Hematopoietic multipotent progenitor cell treated with erythropoietin and hydrocortisone succinate and interleukin-3 and kit ligand, for 4 days (in vitro differentiated cells): ENCODE measurements around the gene CCDC136.

Experiments used
- DNase-seq: peaks from one replicate; pipeline ENCODE4 v3.0.0-alpha.2; 2015

The CCDC136 gene

DNA sequence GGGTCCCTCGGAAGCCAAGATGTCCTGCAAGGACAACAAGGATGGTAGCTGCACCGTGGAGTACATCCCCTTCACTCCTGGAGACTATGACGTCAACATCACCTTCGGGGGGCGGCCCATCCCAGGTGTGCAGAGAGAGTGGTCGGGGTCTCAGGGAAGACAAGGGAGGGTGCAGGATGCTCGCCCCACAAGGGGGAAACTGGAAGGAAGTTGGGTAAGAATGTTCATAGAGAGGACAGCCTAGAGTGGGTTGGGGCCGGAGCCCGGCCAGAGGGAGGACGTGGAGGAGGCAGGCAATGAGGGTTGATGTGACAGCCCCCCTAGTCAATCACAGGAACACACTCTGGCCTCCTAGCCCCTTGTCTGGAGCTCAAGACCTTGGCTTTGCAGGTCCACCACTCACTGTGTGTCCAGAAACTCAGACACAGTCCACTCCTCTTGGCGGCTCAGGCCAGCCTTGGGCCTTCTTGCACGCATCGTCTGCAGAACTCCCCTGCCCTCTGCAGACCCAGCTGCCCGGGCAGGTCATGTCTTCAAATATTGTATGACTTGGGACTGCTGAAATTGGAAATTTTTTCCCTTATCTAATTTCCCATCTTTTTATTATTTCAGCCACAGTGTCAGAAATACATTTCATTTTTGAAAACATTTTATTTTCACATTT lies 55.1 kb downstream of the CCDC136 start:
- DNase-seq: no peak

DNA sequence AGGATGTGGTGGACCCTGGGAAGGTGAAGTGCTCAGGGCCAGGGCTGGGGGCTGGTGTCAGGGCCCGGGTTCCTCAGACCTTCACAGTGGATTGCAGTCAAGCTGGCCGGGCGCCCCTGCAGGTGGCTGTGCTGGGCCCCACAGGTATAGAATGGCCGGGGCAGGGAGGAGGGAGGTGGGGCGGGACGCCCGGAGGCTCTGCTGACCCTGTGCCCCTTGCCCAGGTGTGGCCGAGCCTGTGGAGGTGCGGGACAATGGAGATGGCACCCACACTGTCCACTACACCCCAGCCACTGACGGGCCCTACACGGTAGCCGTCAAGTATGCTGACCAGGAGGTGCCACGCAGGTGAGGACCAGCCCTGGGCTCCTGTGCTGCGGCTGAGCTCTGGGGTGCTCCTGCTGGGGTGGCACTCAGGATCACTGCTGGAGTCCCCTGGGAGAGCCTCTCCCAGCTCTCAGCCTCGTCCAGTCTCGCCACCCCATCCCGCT lies 56.0 kb downstream of the CCDC136 start:
- no peak for DNase-seq

DNA sequence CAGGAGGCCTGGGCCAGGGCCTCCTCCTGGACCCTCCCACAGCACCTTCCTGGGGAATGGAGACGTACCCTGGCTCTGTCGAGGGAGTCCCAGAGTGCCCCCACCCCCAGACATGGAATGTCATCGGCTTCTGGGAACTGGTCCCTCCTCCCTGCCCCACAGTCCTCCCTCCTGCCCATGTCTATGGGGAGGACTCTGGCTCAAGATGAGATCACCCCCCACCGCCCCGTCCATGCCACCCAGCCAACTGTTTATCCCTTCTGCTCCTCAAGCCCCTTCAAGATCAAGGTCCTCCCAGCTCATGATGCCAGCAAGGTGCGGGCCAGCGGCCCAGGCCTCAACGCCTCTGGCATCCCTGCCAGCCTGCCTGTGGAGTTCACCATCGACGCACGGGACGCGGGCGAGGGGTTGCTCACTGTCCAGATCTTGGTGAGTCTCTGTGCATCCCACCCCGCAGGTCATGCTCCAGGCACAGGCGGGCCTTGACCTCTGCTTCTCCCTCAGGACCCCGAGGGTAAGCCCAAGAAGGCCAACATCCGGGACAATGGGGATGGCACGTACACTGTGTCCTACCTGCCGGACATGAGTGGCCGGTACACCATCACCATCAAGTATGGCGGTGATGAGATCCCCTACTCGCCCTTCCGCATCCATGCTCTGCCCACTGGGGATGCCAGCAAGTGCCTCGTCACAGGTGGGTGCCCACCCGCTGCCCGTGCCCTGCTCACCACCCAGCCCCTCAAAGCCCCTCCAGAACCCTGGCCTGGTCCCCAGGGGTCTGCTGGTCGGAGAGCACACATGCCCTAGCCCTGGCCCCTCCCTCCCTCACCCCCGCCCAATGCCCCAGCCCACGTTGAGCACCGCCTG lies 56.8 kb downstream of the CCDC136 start:
- DNase-seq: no peak

DNA sequence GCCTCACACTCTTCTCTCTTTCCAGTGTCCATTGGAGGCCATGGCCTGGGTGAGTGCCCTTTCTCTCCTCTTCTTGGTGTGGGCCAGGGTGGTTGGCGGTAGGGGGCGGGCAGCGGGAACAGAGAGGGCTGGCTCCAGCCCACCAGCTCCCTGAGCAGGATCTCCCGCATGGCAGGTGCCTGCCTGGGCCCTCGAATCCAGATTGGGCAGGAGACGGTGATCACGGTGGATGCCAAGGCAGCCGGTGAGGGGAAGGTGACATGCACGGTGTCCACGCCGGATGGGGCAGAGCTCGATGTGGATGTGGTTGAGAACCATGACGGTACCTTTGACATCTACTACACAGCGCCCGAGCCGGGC lies 57.4 kb downstream of the CCDC136 start:
- DNase-seq: no peak

DNA sequence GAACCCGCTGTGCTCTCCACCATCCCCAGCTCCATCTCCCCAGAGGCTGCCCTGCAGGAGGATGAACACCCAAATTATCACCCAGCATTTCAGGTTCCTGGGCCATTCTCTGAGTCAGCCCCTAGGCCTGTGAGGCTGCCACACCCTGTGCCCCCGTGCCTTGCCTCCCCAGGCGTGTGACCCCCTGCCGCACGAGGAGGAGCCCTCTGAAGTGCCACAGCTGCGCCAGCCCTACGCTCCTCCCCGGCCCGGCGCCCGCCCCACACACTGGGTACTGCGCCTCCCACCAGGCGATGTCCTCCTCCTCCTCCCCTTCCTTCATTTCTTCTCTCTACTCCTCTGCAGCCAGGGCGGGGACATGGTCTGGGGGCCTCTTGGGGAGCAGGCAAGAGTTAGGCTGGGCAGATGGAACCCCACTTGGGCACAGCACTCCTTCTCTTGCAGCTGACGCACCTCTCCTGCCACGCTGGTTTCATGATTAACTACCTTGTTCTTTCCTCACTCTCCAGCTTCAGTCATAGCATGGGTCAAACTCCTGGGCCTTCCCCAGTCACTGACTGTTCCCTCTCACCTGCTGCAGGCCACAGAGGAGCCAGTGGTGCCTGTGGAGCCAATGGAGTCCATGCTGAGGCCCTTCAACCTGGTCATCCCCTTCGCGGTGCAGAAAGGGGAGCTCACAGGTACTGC lies 58.2 kb downstream of the CCDC136 start:
- no peak for DNase-seq

DNA sequence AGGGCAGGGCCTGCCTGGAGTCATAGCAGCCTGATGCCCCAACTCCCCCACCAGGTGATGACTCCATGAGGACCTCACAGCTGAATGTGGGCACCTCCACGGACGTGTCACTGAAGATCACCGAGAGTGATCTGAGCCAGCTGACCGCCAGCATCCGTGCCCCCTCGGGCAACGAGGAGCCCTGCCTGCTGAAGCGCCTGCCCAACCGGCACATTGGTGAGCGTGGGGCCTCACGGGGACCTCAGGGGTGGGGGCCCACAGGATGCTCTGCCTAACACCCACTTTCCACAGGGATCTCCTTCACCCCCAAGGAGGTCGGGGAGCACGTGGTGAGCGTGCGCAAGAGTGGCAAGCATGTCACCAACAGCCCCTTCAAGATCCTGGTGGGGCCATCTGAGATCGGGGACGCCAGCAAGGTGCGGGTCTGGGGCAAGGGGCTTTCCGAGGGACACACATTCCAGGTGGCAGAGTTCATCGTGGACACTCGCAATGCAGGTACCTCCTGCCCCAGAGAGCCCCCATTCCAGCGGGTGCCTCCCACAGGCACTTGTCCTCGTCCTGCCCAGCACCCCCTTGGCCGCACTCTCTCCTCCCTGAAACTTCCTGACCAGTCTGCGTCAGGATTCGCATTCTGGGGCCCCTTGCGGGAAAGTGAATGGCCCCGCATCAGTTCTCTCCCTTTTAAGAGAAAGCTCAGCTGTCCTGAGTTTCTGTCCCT lies 60.9 kb downstream of the CCDC136 start:
- no peak for DNase-seq

DNA sequence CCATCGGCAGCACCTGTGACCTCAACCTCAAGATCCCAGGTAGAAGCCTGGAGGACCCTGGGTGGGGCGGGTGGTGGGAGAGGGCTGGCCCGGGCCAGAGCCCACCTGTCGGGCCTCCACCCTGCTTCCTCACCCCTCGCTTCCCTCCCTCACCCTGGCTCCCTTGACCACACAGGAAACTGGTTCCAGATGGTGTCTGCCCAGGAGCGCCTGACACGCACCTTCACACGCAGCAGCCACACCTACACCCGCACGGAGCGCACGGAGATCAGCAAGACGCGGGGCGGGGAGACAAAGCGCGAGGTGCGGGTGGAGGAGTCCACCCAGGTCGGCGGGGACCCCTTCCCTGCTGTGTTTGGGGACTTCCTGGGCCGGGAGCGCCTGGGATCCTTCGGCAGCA lies 62.0 kb downstream of the CCDC136 start:
- DNase-seq: no peak

DNA sequence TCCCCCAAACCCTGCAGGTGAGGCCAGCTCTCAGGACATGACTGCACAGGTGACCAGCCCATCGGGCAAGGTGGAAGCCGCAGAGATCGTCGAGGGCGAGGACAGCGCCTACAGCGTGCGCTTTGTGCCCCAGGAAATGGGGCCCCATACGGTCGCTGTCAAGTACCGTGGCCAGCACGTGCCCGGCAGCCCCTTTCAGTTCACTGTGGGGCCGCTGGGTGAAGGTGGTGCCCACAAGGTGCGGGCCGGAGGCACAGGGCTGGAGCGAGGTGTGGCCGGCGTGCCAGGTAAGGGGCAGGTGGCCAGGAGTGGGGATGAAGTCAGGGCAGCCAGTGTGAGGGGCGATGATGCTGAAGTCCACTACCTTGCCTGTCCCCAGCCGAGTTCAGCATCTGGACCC lies 62.6 kb downstream of the CCDC136 start:
- no peak for DNase-seq

DNA sequence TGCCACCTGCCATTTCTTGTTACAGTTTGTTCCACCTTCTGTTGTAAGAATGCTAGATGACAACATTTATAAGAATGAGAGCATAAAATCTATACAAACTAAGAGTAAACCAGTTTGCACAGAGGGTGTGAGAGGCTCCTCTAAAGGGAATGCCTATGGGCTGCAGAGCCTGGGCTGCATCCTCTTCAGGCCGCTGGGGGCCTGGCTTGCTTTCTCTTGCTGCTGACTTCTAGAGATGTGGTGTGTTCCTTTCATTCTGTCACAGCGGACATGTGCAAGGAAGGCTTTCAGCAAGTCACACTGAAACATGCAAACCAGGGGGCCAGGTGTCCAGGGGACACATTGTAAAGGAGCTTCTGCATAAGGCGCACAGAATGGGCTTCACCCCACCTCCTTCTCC lies 63.8 kb downstream of the CCDC136 start:
- no peak for DNase-seq

DNA sequence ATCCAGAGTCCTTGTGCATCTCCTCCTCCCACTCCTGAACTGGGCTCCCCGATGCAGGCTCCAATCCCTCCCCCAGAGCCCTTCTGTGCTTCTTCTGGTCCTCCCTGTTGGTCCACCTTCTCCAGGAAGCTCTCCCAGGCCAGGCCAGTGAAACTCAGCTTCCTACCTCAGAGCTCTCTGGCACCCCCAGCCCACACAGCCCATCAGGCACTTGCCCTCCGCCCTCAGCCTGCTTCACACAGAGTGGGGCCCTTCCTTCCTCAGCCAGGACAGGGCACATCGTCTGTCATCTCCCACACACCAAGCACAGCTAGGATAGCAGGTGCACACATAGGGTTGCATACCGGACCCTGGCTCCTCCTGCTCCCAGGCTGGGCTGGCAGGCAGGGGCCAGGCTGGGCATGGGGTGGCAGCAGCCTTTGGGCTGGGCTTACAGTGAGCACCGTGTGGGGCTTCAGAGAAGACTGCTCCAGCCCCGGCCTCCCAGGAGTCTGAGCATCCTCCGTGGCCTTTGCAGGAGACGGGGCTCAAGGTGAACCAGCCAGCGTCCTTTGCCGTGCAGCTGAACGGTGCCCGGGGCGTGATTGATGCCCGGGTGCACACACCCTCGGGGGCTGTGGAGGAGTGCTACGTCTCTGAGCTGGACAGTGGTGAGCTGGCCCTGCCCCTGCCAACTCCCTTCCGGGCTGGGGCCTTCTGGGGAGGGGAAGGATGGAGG lies 64.4 kb downstream of the CCDC136 start:
- no peak for DNase-seq

DNA sequence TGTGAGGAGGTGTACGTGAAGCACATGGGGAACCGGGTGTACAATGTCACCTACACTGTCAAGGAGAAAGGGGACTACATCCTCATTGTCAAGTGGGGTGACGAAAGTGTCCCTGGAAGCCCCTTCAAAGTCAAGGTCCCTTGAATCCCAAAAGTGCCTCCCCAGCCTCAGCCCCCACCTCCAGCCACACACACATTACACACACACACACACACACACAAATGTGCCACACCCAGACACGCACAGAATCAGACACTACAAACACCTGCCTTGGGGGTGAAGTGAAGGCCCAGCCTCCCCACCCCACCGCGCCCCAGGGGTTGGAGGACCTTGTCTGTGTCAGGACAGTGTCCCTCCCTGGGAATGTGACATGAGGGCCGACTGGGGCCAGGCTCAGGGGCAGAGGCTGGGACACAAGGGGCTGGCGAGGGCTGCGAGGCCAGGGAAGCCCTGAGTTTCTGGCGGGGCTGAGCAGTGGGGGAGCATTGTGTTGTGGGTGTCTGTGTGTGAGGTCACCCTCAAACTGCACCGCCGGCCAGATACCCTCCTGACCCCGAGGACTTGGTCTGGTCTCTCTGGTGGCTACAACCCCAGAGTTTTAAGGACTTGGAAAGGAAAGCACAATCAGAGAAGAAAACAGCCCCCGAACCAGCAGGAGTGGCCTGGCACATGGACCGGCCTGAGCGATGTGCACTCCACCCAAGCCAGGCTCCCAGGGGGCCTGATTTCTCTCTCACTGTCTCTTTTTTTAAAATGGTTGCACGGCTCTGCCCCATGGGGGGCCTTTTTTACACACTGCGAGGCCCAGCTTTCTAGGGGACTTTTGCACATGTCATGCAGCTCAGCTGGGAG lies 66.8 kb downstream of the CCDC136 start:
- no peak for DNase-seq

DNA sequence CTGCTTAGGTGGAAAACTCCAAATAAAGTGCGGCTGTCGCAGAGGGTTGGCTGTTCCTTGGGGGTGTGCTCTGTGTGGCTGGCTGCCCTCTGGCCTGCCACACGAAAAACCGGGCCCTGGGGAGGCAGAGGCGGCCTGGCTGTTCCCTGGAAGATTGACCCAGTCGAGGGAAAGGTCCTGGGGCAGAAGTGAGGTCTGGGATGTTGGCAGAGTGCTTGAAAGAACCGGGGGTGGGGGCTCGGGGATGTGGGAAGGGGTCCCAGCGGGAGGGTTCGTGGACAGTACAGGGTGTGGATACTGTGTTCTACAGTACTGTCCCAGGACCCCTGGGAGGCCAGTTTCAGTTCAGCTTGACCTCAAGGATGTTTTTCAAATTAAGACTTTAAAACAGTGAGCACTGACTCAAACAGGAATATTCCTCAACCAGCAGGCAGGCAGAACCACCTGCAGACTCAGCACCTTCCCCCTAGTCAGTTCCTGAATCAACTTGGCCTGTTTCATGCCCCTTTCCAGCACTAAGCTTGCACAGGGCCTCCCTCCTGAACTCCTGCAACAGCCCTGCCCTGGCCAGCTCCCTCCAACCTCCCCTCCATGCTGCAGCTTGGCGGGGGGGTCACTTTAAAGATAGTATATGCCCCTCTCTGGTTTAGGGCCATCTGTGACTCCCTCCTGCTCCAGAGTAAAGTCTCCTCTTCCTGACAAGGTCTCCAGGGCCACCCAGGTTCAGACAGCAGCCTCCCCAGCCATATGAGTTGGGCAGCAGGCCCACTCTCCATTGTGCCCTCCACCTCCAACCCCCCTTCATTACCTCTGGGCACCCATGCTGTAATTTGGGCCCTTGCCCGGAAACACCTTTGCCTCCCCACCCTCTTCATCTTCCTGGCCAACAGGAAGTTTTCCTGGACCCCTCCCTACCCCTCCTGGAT lies 67.7 kb downstream of the CCDC136 start:
- no peak for DNase-seq

DNA sequence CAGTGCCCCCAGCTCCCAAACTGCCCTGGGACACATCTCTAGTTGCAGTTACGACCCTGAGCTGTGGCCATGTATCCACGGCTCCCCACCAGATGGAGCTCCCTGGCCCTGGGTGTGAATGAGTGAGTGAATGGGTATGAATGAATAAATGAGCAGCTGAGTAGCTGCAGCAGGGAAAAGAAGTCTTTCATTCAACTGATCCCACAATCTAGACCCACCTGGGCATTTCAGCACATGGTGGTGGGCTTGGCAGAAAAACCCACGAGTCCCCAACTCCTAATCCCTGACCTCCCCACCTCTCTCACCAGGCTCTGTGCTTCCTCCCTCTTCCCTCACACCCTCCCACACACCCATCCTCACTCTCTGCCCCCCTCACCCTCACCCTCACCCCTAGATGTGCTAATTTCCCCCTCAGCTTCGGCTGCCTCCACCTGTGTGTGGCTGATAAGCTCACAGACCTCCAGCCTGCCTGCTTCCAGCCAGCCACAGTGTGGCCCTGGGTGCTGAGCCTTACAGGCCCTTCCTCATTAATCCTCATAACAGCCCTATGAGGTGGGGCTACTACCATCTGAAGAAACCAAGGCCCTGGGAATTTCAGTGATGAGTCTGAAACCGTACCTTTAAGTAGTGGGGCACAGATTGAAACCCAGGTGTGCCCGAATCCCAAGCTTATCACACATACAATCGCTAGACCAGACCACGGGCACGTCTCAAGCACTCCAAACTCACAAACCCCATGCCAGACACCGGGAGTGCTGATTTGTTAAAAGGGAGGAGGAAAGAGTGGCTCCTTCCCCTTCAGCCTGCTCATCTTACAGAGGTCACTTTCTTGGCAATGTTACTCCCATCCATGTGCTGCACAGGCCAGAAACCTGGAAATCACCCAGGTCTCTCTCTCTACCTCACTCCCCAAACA lies 68.6 kb downstream of the CCDC136 start:
- peak; percentile 90 for DNase-seq

DNA sequence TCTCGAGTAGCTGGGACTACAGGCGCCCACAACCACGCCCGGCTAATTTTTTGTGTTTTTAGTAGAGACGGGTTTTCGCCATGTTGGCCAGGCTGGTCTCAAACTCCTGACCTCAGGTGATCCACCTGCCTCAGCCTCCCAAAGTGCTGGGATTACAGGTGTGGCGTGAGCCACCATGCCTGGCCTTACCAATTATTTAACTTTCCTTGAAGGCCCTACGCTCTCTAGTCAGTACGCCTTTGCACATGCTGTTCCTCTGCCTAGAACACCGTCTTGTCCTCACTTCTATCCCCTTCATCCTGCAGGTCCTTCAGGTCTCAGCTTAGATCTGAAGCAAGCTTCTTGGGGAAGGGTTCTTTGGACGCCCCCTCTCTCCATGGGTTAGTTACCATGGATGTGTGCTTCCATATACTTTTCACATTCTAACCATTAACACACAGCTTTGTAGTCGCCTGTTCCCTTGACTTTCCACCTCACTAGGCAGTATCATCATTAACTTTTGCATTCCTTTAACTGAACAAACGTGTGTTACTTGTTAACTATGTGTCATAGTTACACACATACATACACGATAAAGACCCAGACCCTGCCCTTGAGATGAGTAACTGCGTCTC lies 70.3 kb downstream of the CCDC136 start:
- DNase-seq: no peak

DNA sequence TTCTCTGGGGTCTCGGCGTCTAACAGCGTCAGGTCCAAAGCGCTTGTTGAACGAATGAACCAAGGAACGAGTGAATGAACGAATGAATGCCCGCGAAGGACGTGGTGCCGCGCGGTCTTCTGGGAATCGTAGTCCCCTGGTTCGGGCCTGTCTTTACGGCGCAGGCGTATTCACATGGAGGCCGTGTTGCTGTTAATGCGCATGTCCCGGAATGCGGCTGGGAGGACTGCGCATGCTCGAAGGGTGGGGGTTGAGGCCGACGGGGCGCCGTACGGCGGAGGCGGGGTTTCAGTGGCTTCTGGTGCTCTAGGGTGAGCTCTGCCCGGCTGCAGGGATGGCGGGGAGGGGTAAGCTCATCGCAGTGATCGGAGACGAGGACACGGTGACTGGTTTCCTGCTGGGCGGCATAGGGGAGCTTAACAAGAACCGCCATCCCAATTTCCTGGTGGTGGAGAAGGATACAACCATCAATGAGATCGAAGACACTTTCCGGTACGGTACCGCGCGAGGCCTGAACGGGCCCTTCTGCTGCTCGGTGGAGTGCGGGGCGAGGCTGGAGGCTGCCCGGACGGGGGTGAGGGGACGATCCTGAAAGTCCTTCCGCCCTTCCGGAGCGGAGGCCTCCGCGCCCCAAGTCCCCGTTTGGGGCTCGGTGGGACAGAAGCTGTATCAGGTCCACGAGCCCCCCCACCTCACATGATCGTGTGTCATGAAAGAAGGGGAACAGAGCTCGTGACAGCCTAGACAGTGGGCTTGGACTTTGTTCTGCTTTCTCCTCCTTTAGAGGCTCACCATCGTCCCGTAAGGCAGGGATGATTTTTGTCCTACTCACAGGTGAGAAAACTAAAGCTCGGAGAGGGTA lies 71.0 kb downstream of the CCDC136 start, which contains the start of gene ATP6V1F:
TSS of gene ATP6V1F (plus strand) at position 286 of the 862 bp plus-strand sequence. CDS start at position 335, 49 bp downstream.
- DNase-seq: peak; percentile 99

DNA sequence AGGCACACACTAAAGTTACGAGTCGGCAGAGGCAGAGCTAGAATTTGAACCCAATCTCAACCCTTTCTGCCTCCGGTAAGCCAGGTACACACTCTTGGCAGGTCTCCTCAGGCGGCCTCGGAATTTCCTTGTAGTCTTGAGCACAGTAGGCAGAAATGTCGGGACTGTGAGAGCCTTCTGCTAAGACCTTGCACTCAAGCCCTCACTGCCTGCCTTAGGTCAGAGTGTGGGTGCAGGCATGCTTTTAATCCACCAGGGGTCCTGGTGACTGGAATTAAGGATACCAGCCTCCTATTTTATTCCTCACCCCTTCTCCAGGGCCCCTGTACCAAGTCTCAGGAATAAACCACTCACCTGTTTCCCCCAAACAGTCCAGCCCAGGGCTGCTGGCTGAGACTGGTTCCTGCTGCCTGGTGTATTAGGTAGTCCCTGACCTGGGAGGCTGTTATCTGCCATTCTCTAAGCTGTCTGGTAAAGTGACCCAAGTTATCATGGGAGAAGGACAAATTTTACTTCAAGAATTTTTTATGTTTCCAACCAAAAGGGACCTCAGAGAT lies 71.7 kb downstream of the CCDC136 start:
- DNase-seq: peak; percentile 91

DNA sequence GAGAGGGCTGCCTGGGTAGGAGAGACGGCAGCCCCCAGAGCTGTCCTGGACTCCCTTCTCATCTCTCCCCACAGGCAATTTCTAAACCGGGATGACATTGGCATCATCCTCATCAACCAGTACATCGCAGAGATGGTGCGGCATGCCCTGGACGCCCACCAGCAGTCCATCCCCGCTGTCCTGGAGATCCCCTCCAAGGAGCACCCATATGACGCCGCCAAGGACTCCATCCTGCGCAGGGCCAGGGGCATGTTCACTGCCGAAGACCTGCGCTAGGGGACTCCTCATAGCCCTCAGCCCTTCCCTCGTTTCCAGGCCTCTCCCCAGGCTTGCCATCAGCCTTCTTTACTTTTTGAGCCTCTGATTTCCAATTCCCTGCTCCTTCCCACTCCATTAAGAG lies 73.5 kb downstream of the CCDC136 start:
- DNase-seq: no peak
